Loucy (cell line): ENCODE results near the gene SMIM22.

Experiments used
- CTCF ChIP-seq: fragments of 200-600 bp; sonication (generic); conservative IDR thresholded peaks from 2 replicates; pipeline ENCODE4 v1.5.1; 2014; ENCODE audit warnings: mild to moderate bottlenecking, antibody characterized with exemption, low read length
- EZH2phosphoT487 ChIP-seq: fragments of 200-600 bp; IDR thresholded peaks from 2 replicates; pipeline ENCODE4 v1.6.1; 2018; ENCODE audit warnings: antibody characterized with exemption, mild to moderate bottlenecking, moderate library complexity, borderline replicate concordance

DNA sequence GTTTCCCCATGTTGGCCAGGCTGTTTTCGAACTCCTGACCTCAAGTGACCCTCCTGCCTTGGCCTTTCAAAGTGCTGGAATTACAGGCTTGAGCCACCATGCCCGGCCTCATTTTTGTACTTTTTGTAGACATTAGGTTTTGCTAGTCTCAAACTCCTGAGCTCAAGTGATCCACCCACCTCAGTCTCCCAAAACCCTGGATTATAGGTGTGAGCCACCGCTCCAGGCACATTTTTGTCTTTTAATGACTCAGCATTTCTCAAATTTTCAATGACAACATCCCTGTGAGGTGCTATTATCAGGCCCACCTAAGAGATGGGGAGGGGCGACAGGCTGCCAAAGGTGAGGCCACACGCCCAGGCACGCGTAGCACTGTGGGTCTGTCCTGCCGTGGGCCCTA is 8.1 kb upstream of the SMIM22 start:
- TF ChIP-seq CTCF, result no peak
- no peak for TF ChIP-seq EZH2phosphoT487
